ENCODE results near the gene PUSL1.
A peak's percentile ranks its signal among the peaks of the same experiment; 100 is the strongest.

The PUSL1 gene

DNA sequence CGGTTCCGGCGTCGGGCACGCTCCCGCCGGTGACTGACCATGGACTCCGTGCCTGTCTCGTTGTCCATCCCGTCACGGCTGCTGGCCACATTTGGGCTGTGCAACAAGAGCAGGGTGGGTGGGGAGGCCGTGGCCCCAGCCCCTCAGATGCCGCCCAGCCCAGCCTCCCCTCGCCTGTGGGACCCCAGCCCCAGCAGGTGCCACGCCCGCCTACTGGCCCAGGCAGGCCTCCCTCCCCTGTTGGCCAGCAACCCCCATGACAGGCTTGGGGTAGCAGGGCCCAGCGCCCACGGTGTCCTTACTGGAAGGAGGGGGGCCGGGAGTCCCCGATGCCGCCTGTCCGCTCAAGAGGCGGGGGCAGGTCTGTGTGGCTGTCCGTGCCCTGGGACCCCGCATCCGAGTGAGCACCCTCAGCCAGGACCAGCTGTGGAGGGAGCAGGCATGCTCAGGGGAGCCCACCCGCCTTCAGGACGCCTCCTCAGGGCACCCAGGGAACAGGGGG, 33.7 kb downstream of the PUSL1 start:
- DNase-seq = no peak

DNA sequence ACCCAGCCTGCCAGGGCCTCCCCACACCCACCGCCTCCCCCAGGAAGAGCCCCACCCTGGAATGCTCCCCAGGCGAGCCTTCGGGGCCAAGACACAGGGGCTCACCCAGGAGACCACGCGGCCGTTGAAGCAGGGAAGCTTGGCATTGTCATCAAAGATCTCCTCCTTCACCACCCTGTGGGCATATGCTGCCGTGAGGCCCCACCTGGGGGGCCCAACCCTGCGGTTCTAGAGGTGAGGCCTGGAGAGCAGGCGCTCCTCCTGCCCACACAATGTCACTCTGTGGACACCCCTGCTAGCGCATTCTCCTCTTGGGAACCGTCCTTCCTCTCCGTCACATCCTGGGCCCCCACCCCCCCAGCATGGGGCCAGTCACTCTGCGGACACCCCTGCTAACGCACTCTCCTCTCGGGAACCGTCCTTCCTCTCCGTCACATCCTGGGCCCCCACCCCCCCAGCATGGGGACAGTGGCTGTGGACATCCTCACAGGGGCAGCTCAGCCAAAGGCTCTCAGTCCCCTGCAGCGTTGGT, 34.3 kb downstream of the PUSL1 start:
- no peak for DNase-seq

DNA sequence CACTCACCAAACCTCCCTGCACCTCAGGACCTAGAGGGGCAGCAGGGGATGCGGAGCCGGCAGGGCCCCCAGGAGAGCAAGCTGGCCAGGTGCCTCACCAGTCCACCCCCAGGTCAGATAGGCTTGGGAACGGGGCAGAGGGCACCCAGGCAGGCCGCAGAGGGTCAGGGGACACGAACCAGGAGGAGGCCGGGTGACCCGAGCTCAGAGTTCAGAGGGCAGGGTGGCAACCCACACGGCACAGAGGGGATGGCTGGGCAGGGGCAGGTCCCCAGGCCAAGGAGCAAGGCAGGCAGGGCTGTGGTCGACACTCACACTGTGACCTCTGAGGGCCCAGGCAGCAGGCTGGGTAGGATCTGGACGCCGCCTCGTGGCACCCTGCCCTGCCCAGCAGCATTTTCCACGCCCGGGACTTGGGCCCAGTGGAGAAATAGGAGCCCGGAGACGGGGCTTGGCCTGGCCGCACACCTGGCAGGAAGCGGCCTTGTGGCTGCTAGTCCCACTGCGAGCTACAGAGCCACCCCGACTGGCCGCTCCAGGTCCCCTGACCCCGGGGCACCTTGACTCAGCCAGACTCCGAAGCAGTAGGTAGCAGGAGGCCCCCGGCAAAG, 35.5 kb downstream of the PUSL1 start:
- no peak for DNase-seq

DNA sequence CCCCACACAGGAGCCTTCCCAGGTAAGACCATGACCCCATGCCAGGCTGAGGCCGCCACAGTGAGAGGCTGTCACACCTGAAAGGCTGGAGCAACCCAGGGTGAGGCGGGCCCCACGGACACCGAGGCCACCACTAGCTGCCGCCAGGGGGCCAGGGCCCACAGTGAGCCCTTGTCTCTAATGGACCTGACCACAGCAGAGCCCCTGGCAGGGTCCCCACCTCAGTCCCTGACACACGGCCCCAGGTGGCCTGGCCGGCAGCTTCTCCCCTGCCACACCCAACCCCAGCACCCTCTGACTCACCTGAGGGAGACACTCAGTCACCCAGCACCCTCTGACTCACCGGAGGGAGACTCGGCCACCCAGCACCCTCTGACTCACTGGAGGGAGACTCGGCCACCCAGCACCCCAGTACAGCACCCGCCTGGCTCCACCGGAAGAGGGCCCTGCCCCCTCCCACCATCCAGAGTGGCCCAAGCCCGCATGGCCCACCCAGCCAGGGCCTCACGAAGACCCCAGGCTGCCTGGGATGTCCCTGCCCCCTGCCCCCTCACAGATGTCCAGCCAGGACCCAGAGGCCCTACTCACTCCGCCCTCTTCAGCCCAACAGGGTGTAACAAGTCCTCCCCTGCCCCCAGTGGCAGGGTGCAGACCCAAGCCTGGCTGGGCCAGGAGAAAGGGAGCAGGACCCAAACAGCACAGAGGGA, 36.4 kb downstream of the PUSL1 start:
- no peak for DNase-seq

DNA sequence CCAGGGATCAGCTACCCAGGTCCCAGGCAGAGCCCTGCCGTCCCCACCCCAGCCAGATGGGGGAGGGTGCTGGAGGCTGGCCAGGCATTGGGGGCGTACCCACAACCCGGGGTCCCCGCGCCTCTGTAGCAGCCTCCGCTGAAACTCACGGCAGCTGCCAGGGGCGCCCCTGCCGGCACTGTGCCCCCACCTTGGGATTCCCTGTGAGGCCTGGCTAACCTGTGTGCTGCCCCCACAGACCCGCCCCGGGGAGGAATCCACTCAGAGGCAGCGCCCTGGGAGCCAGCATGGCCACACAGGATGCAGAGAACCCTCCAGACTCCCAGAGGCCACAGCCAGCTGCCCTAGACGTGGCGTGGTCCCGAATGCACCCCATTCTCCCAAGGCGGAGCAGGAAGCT, 37.0 kb downstream of the PUSL1 start:
- no peak for DNase-seq

DNA sequence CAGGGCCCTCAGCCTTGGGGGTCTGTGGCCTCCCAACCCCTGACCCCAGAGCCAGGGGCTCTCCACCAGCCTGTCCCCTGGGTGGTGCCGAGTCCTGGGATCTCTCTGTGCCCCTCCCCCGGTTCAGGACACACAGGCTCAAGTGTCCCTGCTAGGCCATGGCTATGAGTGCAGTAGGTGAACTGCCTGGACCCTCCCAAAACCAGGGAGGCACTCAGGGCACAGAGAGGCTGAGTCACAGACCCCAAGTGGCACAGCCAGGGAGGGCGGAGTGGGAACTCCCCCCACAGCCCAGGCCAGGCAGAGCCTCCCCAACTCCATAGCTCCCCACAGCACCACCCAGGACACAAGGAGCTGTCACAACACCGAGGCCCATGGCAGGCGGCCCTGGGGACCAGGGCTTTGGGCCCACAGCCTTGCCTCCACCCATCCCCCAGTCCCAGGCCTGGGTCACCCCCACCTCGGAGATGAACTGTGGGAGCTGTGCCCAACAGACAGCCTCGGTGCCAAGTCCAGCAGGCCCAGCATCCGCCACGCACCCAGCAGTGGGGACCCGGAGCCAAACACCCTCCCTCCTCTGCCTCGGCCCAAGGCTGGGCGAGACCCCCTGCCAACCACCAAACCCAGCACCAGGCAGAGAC, 37.6 kb downstream of the PUSL1 start:
- no peak for DNase-seq

DNA sequence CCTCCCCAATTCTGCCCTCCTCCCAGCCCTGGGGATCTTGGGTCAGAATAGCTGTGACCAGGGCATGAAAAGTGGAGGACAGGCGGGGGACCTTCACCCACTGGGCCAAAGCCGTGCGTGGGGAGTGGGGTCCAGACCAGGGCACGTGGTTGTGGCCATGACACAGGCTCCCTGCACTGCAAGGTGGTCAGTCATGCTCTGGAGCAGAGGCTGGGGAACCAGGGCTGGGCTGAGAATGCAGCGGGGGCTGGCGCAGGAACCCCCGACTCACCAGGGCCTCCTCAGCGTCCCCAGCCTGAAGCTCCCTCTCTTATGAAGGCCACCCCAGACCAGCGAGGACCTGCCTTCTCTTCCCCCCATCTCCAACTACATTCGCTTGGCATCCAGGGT, 38.1 kb downstream of the PUSL1 start:
- DNase-seq = no peak

DNA sequence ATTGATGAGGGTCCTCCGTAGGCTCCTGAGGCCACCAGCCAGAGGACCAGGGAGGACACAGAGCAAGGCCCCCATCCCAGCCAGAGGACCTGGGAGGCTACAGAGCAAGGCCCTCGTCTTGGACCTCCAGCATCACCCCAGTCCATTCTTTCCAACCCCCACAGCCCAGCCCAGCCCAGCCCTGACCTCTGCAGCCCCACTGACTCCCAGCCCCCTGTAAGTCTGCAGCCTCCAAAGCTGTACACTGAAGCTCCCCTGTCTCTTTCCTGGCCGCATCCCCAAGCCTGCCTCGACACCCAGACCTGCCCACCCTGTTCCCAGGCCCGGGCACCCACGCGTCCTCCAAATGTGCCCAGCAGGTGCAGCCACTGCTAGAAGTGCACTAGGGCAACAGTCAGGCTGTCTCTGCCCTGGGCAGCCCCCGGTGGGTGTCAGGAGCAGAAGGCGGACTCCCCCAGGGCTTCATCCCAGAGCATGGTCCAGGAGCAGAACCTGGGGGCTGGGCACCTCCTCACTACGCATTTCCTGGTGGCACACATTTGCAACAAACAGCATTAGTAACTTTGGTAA, 38.7 kb downstream of the PUSL1 start:
- no peak for DNase-seq

DNA sequence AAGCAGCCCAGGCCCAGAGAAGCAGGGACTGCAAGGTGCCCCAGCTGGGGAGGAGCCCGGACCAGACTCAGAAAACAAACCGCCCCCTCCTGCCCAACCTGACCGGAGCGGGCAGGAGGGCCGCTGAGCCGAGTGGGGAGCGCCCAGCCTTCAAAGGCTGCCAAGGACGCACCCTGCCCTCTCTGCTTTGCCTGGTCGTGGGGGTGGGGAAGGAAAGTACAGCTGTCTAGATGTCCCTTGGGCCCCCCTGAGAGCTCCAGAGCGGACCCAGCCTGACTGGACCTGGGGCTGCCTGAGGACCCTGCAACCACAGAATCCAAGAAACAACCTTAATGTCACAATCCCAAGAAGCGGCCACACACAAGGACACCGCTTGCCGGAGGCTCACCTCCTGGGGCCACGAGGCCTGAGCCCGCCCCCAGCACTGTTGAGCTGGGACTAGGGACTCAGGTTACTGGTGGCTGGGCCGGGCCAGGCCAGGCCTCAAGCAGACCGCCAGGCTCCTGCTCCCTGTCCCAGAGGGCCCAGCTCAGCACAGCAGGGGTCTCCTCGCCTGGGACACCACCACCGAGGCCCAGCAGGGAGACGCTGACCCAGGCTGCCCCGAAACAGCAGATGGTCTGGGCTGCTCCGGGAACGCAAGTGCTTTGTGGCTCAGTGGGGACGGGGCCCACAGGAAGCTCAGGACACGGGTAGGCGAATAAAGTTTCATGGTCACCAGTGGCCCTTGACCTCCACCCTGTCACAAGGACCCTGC, 39.4 kb downstream of the PUSL1 start:
- no peak for DNase-seq

DNA sequence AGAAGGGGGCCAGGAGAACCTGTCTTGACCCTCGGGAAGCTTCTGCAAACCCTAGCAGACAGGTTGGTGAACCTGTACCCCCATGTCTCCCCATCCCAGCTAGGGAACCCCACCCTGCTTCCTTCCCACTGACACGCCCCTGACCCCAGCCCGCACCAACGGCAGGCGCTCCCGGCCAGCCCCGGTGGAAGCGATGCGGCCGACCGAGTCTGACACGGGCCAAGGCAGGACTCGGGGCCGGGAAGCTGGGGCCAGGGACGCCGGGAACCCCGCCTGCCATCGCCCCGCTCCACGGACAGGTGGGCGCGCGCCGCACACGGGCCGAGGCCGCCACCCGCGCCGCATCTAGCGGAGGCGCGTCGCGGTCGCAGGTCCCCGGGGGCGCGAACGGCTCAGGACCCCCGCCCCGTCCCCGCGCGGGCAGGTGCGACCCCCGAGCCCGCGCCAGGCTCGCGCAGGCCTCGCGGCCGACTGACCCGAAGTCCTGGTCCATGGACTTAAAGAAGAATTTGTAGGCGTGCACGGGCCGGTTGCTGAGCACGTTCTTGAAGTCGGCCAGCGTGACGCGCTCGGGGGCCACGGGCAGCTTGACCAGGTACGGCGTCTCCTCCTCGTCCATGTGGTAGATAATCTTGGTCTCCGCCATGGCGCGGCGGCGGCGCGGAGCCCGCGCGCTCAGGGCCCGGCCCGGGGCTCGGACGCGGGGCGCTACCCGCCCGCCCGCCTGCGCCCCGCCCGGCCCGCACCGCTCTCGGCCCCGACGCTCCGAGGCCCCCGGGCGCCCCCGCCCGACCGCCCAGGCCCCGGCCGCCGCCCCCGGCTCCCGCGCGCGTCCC, 40.2 kb downstream of the PUSL1 start:
- DNase-seq = no peak

DNA sequence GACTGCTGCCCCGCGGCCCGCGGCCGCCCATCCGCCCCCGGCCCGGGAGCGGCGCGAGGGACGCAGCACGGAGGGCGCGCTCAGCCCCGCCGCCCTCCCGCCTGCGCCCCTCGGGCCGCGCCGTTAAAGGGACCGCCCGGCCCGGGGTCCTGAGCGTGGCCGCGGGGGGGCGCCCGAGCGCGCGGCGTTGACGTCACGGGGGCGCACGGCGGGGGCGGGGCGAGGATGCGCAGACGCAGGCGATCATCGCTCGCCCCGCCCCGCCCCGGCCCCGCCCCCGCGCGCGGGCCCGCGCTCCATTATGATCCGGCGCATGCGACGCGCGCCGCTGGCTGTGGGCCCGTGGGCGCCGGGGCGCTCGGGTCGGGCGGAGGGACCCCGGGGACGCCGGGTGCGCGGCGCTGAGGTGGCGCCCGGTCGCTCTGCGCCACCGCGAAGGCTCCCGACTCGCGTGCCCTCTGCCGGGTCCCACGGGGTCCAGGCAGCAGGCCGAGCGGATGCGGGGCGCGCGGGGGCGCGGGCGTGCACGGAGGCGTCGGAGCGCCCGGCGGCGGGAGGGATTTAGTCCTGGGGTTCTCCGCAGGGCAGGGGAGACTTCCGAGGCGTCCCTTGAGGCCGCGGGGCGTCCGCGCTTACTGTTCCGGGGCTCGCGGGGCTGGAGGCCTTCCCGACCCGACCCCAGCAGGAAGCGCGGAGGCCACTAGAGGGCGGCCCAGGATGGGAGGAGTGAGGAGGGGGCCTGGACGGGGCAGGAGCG, 41.0 kb downstream of the PUSL1 start, which contains the start of gene DVL1:
DVL1 (minus strand) TSS at position 163 of the 757 bp plus-strand sequence. CDS start 353 bp downstream, outside the sequence.
- peak; percentile 80 for DNase-seq

DNA sequence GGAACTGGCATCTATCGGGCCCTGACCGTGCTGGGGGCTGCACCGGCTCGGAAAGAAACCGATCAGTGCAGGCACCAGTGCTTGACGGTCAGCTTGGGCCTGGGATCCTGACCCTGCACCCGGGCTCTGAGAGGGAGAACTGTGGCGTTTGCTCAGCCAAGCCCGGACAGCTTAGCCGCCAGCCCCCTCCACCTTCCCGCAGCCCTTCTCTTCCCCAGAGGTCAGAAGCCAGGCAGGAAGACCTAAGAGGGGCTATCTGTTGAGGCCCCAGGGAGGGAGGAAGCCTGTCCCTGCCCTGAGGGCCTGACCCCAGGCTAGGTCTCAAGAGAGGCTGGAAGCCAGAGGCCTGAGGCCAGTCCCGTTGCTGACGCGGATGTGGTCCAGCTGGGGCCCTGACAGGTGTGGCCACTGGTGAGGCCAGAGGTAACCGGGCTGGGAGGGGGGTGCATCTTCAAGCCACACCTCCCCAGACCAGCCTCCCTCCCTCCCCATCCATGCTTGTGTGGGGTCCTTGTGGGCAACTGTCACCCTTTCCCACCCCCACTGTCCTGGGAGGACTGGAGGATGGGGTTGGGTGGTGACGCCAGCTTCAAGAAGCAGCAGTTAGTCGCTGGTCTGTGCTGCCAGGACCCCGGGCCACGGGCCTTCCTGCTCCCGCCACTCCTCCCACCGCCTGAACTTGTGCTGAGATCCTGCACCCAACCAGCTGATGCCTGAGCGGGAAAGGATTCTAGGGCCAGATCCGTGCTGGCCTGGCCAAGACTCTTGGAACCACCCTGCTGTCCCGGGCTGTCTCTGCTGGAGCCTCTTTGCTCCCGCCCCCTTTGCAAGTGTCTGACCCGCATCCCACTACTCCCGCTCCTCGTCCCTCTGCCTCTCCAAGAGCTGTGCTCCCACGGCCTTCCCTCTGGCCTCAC, 43.4 kb downstream of the PUSL1 start:
- DNase-seq = no peak

DNA sequence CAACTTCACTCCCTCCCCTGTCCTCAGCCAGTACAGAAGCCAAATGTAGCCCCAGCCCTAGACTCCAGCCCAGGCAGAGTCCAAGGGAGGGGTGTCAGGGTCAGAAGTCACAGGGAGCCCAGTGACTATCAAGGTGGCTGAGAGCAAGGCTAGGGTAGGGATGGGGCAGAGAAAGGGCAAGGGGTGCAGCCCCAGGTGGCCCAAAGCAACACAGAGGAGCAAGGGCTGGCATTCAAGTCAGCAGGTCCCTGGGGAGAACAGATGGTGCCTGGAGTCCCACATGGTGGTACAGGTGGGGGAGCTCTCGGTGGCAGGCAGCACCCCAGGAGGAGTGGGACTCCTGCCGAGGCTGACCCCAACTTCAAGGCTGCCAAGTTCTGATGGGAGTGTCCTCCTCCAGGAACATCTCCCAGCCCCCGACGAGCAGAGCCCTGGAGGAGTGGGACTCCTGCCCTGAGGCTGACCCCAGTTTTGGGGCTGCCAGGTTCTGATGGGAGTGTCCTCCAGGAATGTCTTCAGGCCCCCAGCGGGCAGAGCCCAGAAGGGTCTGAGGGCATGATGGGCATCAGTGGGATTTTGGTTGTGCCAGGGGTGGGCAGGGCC, 44.5 kb downstream of the PUSL1 start:
- DNase-seq = peak; percentile 19

DNA sequence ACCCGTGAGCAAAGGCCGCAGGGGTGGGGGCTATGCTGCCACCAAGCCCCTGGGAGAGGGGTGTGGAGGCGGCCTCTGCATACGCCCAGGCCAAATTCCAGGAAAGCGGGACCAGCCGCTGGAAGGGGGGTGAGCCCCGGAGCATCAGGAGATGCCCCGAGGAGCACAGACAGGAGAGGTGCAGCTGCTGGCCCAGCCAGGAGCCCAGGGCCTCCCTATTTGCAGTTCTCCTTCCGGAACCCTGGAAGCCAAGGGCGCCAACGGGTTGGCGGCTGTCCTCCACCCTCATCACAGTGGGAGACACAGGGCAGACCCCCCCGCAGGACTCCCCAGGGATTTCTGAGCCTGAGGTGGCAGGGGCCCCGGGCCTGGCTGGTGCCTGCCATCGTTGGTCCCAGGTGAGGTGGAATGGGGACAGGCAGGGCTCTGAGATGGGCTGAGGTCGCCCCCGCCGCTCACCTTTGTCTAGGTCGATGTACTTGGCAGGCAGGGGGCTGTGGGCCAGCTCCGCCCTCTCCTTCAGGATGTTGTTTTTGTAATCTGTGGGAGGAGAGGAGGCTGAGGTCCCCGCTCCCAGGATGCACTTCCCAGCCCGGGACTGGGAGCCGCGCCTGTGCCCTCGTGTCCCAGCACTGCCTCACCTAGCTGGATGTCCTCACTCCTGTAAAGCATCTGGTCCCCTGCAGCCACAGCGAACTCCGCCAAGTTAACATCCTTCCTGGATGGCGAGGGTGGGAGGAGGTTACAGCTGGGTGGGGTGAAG, 45.2 kb downstream of the PUSL1 start:
- peak; percentile 47 for DNase-seq

DNA sequence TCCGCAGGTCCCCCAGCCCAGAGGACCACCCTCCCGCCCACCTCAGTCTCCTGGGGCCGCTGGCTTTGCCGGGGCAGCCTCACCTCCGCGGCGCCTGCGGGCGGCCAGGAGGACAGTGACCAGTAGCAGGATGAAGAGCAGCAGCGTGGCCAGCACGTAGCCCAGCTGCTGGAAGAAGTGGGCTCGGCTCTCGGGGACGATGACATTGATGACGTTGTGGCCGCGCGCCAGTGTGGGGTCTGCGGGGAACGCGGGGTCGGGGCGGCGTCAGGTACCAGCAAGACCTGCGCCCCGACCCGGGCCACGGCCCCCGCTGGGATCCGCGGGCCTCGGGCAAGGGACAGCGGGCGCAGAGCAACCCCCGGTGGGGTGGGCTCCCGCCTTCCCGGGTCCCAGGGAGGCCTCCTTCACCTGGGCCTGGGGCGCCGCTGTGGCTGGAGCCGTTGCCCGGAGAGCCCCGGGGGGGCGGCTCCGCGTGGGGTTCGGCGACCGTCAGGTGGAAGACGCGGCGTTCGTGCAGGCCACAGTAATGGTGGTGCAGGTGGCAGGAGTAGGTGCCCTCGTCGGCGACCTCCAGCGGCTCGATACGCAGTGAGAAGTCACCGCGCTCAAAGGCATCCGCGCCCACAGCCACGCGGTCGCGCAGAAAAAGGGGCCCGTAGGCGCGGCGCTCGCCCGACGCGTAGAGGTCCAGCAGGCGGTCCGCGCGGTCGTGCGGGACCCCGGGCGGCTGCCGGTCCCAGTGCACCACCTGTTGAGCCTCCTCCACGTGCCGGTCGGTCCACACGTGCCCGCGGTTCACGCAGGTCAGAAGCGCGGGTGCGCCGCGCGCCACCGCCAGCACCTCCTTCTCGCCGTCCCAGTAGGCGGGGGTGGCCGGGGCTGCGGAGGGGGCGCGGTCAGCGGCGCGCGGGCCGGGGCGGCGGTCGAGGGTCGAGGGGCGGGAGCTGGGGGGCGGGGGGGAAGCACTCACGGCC, 46.2 kb downstream of the PUSL1 start:
- no peak for DNase-seq

DNA sequence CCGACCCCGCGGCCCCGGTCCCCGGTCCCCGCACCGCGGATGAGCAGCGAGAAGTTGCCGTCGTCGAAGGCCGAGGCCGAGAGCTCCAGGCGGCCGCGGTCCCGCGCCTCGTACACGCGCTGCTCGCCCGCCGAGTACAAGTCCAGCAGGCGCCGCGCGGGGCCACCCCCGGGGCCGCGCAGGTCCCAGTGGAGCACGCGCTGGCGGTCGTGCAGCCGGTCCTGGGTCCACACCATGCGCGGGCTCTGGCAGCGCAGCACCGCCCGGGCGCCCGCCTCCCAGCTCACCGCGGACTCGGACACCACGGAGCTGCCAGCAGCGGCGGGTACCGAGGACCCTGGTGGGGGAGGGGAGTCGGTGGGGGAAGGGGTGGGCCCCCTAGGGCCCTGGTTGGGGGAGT, 47.0 kb downstream of the PUSL1 start:
- peak; percentile 40 for DNase-seq

DNA sequence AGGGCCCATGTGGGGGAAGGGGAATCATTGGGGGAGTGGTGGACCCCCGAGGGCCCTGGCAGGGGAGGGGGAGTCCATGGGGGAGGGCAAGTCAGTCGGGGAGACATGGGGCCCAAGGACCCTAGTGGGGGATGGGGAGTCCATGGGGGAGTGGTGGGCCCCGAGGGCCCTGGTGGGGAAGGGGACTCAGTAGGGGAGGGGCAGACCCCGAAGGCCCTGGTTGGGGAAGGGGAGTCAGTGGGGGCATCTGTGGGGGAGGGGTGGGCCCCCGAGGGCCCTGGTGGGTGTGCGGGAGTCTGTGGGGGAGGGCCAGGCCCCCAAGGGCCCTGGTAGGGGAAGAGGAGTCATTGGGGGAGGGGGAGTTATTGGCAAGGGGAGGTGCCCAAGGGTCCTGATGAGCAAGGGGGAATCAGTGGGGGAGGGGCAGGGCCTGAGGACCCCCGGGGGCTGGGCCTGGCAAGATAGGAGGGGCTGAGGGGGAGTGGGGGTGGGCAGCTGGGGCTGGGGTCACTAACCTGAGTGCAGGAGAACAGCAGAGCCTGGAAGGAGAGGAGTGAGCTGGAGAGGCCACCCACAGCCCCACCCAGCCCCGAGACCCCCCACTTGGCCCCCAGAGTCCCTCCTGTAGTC, 47.9 kb downstream of the PUSL1 start:
- DNase-seq = no peak
